Measurements from ENCODE around the gene GALM.

DNA sequence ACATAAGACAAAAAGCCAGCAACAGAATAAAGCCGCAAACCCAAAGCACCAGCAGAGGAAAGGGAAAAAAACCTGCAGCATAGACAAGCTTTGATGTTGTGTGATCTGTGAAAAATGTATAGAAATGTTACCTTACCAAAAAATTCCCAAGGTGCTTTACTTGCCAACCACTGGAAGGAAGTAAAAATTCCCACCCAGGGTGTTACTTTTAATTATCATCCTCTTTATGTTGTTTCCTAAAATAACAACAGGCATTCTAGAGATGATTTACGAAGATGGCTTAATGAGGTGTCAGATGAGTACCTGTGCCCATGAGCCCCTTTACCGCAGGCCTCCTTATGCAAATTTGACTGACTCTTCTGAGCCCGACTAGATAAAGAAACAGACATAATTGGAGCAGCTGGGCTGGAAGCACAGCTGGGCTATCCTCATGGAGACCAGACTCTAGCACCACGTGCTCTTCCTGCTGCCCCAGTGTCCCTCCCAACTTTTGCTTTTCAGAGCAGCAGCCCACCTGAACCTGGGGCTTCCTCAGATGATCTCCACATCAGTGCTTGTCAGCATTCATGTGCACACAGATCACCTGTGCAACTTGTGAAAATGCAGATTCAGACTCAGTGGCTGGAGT lies 43.8 kb downstream of the GALM start:
- TF ChIP-seq, protein P1, sequence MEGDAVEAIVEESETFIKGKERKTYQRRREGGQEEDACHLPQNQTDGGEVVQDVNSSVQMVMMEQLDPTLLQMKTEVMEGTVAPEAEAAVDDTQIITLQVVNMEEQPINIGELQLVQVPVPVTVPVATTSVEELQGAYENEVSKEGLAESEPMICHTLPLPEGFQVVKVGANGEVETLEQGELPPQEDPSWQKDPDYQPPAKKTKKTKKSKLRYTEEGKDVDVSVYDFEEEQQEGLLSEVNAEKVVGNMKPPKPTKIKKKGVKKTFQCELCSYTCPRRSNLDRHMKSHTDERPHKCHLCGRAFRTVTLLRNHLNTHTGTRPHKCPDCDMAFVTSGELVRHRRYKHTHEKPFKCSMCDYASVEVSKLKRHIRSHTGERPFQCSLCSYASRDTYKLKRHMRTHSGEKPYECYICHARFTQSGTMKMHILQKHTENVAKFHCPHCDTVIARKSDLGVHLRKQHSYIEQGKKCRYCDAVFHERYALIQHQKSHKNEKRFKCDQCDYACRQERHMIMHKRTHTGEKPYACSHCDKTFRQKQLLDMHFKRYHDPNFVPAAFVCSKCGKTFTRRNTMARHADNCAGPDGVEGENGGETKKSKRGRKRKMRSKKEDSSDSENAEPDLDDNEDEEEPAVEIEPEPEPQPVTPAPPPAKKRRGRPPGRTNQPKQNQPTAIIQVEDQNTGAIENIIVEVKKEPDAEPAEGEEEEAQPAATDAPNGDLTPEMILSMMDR (IDR thresholded peaks at IDR 0.05; ENCODE audit: control extremely low read depth in 1 of 3, insufficient read depth in 1 of 3, low read depth in 1 of 3, low read length in 3 of 3) = no peak
- no peak for TF ChIP-seq GTF2F1 (IDR thresholded peaks at IDR 0.05; ENCODE audit: borderline replicate concordance, low read depth, low read length)
- TF ChIP-seq HDAC2 (IDR thresholded peaks at IDR 0.05; ENCODE audit: borderline replicate concordance in 1 of 2, low read depth in 2 of 2, low read length in 2 of 2) = no peak
- TF ChIP-seq, protein P2, sequence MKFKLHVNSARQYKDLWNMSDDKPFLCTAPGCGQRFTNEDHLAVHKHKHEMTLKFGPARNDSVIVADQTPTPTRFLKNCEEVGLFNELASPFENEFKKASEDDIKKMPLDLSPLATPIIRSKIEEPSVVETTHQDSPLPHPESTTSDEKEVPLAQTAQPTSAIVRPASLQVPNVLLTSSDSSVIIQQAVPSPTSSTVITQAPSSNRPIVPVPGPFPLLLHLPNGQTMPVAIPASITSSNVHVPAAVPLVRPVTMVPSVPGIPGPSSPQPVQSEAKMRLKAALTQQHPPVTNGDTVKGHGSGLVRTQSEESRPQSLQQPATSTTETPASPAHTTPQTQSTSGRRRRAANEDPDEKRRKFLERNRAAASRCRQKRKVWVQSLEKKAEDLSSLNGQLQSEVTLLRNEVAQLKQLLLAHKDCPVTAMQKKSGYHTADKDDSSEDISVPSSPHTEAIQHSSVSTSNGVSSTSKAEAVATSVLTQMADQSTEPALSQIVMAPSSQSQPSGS (IDR thresholded peaks at IDR 0.05; ENCODE audit: low read length) = no peak
- no peak for TF ChIP-seq YY1 (IDR thresholded peaks at IDR 0.05; ENCODE audit: low read depth, low read length)
- TF ChIP-seq EZH2 (IDR thresholded peaks at IDR 0.05; ENCODE audit: low read depth, low read length, severe bottlenecking) = no peak
- no peak for TF ChIP-seq POLR2A (IDR thresholded peaks at IDR 0.05; ENCODE audit: control extremely low read depth in 1 of 2, low read depth in 2 of 2, low read length in 2 of 2)
- no peak for TF ChIP-seq EP300 (IDR thresholded peaks at IDR 0.05; ENCODE audit: borderline replicate concordance in 1 of 2, low read depth in 2 of 2, low read length in 2 of 2)
- TF ChIP-seq ZNF274 (IDR thresholded peaks at IDR 0.05; ENCODE audit: borderline replicate concordance, extremely low read depth, low read length) = no peak
